ENCODE measurements around the gene HSPB9.

DNA sequence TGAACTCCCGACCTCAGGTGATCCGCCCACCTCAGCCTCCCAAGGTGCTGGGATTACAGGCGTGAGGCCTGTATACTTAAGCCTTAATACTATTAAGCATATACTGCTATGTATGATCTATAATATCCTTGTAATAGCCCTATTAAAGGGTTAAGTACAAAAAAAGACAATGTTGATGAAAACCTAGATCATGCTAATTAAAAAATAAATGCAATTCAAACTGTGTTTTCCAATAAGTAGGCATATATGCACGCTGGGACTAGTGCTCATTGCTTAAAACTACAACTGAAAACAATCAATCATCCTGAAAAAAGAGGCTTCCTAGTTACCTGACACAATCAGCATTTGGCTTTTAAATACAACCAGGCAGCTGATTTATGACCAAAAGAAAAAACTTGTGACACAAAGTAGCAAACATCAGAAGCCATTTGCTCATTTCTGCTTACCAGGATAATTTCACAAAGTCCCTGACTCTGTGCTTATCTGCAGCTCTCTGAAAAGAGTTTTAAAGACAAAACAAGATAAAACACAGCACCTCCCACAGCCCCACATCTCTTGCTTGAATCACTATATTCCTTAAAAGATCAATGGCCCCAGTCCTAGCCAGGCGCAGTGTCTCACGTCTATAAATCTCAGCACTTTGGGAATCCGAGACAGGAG, 35.4 kb upstream of the HSPB9 start:
- TF ChIP-seq EZH2 (IDR thresholded peaks at IDR 0.05; ENCODE audit: low read depth) (no peak), CTCF (conservative IDR thresholded peaks at IDR 0.05) (no peak)

Data from PC-9 (cell line).